ENCODE measurements around the gene PLD1. TPM values are rescaled to one million over a fixed set of nuclear protein-coding genes. Genes with fewer than 3 reads are reported as not detected.

The PLD1 gene
- total RNA-seq, 4 donors from 2014 or later: 30.9 to 67.9 (median 56.0) TPM

DNA sequence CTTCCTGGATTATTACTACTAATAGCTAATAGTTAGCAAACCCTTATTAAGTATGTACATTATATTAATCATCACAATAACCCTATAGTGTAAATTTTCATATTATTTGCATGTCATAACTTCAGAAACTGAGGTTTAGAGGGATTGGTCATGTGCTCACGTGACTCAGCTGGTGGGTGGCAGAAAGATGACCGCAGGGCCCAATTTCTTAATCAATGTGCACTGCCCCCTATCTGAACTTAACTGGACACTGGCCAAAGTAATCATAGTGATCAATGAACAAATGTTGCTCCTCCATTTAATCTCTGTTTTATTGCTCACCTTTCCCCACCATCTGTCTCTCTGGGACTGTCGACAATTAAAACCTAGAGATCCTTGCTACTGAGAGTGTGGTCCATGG, 52.2 kb downstream of the PLD1 start:
- H3K4me1 ChIP-seq: peaks cover 10 to 78% (median 18%) of the 10 kb centered on the region in 3 donors
- no peak for TF ChIP-seq POLR2A (IDR thresholded peaks at IDR 0.05)
- TF ChIP-seq, protein P1, sequence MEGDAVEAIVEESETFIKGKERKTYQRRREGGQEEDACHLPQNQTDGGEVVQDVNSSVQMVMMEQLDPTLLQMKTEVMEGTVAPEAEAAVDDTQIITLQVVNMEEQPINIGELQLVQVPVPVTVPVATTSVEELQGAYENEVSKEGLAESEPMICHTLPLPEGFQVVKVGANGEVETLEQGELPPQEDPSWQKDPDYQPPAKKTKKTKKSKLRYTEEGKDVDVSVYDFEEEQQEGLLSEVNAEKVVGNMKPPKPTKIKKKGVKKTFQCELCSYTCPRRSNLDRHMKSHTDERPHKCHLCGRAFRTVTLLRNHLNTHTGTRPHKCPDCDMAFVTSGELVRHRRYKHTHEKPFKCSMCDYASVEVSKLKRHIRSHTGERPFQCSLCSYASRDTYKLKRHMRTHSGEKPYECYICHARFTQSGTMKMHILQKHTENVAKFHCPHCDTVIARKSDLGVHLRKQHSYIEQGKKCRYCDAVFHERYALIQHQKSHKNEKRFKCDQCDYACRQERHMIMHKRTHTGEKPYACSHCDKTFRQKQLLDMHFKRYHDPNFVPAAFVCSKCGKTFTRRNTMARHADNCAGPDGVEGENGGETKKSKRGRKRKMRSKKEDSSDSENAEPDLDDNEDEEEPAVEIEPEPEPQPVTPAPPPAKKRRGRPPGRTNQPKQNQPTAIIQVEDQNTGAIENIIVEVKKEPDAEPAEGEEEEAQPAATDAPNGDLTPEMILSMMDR (IDR thresholded peaks at IDR 0.05): no peak
- no peaks in the 10 kb centered on the region for H3K27me3 ChIP-seq
- no peak overlapping the region for H3K4me3 ChIP-seq
- WGBS, 2 donors: 50 to 67% methylated on average over 3 of the region's 3 CpGs
- no peaks in the 10 kb centered on the region for H3K9me3 ChIP-seq
- intact Hi-C loops (cut with DNase I): no loop called here
- H3K27ac ChIP-seq: peak overlapping the region; percentile 37 to 73 (median 58)
- peaks cover 0 to 6% (median 0%) of the 10 kb centered on the region in 3 donors for H3K36me3 ChIP-seq
- no peak for DNase-seq

DNA sequence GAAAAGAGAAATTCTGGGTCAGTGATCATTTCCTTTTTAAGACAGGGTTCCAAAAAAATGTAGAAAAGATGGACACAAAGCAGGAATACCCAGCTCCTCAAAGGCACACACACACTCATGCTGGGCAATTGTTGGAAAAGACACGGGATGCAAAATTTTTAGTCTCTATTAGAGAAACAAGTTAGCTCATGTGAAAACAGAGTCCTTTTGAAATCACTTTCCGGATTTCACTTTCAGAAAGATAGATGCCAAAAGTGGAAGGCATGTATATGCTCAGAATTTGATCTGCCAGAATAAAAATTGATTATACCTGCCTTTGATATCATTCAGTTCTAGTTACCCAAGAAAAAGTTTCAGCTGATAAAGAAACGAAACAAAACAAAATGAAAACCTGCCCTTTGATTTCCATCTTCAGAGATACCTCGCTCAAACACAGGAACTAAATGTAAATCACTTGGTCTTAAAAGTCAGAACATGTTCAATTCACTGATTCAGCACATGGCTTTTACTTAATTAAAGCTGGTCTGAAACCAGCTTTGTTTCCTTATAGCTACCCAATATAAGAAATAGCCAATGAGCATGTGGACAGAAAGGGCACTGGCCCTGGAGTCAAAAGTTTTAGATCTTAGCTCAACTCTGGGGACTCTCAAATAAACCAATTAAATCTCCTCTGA, 52.8 kb downstream of the PLD1 start:
- TF ChIP-seq POLR2A (IDR thresholded peaks at IDR 0.05): no peak
- TF ChIP-seq, protein P1 (IDR thresholded peaks at IDR 0.05): no peak
- DNase-seq: no peak
- Histone ChIP-seq H3K4me3 (no peak overlapping the region), H3K27me3 (no peaks in the 10 kb centered on the region), H3K36me3 (peaks cover 0 to 5% (median 0%) of the 10 kb centered on the region in 3 donors), H3K9me3 (no peaks in the 10 kb centered on the region), H3K4me1 (peaks cover 10 to 82% (median 18%) of the 10 kb centered on the region in 3 donors), H3K27ac (peak overlapping the region; percentile 37 to 73 (median 58))
- intact Hi-C loops (cut with DNase I): no loop called here
- 28 to 33% methylated on average over 4 of the region's 4 CpGs for WGBS, 2 donors

DNA sequence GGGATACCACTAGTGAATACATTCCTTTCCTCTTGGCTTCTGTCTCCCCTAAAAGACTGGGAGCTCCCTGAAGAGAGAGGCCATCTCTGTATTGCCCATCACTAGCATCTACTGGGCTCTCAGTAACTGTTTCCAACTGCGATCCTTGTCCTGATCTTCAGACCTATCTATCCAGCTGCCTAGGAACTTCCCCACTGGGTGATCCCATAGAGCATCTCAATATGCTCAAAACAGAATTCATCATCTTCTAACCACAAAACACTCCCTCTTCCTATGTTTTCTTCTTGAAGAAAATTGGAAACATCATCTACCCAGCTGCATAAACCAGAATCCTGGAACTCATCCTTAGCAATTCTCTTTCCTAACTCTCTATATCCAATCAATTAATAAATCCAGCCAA, 54.6 kb downstream of the PLD1 start:
- TF ChIP-seq, protein P1 (IDR thresholded peaks at IDR 0.05): no peak
- TF ChIP-seq POLR2A (IDR thresholded peaks at IDR 0.05): no peak
- H3K4me1 ChIP-seq: peaks cover 10 to 89% (median 18%) of the 10 kb centered on the region in 3 donors
- DNase-seq: no peak
- 87 to 93% methylated on average over 1 of the region's 1 CpG for WGBS, 2 donors
- H3K27ac ChIP-seq: peak overlapping the region in 2 of 4 donors; percentile 78 to 89
- H3K9me3 ChIP-seq: no peaks in the 10 kb centered on the region
- H3K36me3 ChIP-seq: no peaks in the 10 kb centered on the region
- intact Hi-C loops (cut with DNase I): no loop called here
- no peaks in the 10 kb centered on the region for H3K27me3 ChIP-seq
- no peak overlapping the region for H3K4me3 ChIP-seq

DNA sequence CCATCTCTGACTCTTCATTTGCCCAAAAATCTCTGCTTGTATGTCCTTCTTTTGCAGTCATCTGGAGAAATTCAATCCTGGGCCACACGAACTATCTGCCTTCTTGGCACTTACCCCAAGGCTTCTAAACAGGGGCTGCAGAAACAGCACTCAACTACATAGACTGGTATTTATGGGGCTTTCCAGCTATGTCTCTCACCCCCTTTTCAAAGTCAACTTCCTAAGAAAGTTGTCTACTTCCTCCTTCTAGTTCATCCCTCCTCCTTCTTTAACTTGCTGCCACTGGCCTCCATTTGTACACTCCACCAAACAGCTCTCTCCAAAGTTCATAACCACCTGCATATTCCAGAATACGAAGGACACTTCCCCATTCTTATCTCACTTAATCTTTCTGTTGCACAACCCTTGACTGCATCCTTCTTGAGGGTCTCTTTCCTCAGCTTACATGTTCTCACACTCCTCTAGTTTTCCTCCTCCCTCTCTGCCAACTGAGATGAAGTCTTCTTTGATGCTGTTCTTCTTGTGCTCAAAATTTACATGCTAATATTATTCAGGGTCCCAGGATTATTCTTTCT, 55.2 kb downstream of the PLD1 start:
- H3K4me1 ChIP-seq: peaks cover 10 to 94% (median 18%) of the 10 kb centered on the region in 3 donors
- TF ChIP-seq POLR2A (IDR thresholded peaks at IDR 0.05): no peak
- TF ChIP-seq, protein P1 (IDR thresholded peaks at IDR 0.05): no peak
- intact Hi-C loops (cut with DNase I): no loop called here

DNA sequence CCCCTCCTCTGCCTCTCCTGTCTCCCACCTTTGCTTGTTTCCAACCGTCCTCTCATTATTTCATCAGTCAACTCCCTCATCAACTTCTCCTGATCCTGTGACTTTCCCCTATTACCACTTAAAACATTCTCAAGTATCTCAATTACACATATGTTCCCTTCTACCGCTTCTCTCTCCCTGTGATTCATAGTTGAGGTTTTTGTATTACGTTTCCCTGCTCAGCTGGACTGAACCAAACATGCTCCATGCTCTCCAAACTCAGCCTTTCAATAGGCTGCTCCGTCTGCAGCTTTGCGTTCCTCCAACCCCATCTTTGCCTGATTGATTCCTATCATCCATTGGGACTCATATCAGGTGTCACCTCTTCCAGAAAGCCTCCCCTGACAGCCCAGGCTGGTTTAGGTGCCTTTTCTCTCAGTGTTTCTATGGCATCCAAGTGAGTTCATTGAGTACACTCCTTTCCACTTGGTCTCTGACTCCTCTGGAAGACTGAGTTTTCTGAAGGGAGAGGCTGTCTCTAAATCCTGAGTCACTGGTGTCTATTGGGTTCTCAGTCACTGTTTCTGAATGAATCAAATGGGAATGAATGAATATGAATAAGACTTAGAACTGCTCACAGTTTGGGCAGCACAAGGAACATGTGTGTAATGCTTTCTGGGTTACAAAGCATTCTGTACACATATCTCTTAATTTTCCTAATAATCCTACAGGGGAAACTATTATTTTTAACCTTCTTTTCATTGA, 56.4 kb downstream of the PLD1 start:
- peak overlapping the region in 1 of 4 donors; percentile 7 for H3K4me3 ChIP-seq
- TF ChIP-seq, protein P1 (IDR thresholded peaks at IDR 0.05): no peak
- TF ChIP-seq POLR2A (IDR thresholded peaks at IDR 0.05): no peak
- no peaks in the 10 kb centered on the region for H3K27me3 ChIP-seq
- 48 to 57% methylated on average over 5 of the region's 5 CpGs for WGBS, 2 donors
- DNase-seq: no peak
- H3K9me3 ChIP-seq: no peaks in the 10 kb centered on the region
- H3K27ac ChIP-seq: peak overlapping the region; percentile 69 to 89 (median 80)
- no peaks in the 10 kb centered on the region for H3K36me3 ChIP-seq
- peaks cover 10 to 94% (median 22%) of the 10 kb centered on the region in 3 donors for H3K4me1 ChIP-seq
- intact Hi-C loops (cut with DNase I): no loop called here

More for the DNA sequence above, 55.2 kb downstream of the PLD1 start:
- Histone ChIP-seq H3K36me3 (no peaks in the 10 kb centered on the region), H3K9me3 (no peaks in the 10 kb centered on the region), H3K4me3 (no peak overlapping the region), H3K27me3 (no peaks in the 10 kb centered on the region), H3K27ac (peak overlapping the region in 3 of 4 donors; percentile 69 to 89 (median 78))
- no peak for DNase-seq
- 39 to 68% methylated on average over 2 of the region's 2 CpGs for WGBS, 2 donors

All from esophagus squamous epithelium (tissue), 5 donors.